ENCODE data around the gene TNFRSF9. TPM values are rescaled to one million over a fixed set of nuclear protein-coding genes. Genes with fewer than 3 reads are reported as not detected.
"Not testable (repeated sequence)": the region's sequence is repeated elsewhere in the genome, so short reads cannot be mapped to it uniquely, and the experiment has no call there.

Gene TNFRSF9
- total RNA-seq, 1 experiment from 2014 or later = not detected

DNA sequence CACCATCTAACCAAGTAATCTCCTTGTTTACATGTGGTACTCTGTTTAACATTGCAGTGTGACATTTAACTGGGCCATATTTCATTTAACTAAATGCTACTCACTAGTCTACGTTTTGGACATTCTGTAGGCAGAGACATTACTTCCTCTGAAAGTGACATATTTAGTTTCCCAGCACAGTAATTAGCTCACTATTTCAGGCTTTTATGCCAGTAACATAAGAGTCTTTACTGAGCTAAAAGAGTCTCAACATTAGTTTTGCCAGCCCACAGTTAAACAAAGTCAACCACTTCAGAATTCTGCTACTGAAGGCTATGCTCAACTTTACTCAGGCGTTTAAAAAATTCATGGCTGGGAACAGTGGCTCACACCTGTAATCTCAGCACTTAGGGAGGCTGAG is 2.6 kb upstream of the TNFRSF9 start:
- Histone ChIP-seq H3K27me3 (ENCODE audit: control insufficient read depth, insufficient read depth, low read length) (peaks cover 36% of the 10 kb centered on the region), H3K4me3 (ENCODE audit: insufficient read depth, low read depth, low read length) (no peak overlapping the region), H3K36me3 (replicated peaks; ENCODE audit: control insufficient read depth, insufficient read depth, low read length) (no peaks in the 10 kb centered on the region)
- no peak for DNase-seq

DNA sequence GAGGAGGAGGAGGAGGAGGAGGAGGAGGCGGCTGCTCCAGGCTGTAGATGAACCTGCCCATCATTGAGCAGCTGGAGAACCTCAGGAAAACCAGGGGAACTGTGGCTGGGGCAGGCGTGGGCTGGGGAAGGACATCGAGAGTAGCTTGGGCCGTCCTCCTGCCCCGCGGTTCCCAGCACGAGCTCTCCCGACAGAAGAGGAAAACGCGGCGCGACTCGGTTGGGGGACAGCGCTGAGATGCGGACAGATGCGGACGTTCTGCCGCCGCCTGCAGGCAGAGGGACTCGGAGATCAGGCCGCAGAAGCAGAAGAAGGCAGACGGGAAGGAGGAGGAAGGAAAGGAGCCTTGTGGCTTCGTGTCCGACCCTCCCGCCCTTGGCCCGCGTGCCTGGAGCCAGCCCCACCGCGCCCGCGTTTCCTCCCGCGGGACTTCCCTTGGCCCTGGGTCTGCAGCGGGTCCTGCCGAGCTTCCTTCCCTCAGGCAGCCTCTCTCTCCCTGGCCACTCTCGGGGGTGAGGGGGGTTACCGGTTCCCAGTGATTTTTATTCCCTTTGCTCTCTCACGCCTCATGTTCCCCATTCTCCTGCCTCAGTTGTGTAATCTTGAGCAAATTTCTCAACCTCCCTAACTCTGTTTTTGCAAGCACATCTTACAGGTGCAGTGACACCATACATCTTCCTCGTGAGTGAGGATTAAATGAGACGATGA is 1.7 kb upstream of the TNFRSF9 start:
- Histone ChIP-seq H3K4me3 (ENCODE audit: insufficient read depth, low read depth, low read length) (peak overlapping the region; percentile 20), H3K27me3 (ENCODE audit: control insufficient read depth, insufficient read depth, low read length) (peaks cover 36% of the 10 kb centered on the region)
- DNase-seq = peak; percentile 86

DNA sequence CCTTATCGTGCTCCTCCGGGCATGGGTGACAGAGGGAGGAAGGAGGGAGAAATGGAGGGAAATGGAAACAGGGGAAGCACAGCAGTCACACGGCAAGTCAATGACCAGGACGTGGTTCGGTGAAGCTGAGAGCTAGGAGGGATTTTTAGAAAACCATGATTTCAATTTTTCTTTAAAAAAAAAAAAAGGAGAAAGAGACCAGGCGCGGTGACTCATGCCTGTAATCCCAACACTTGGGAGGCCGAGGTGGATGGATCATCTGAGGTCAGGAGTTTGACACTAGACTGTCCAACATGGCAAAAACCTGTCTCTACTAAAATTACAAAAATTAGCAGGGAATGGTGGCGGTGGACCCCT is 776 bp upstream of the TNFRSF9 start:
- Histone ChIP-seq H3K36me3 (replicated peaks; ENCODE audit: control insufficient read depth, insufficient read depth, low read length) (no peaks in the 10 kb centered on the region), H3K4me3 (ENCODE audit: insufficient read depth, low read depth, low read length) (no peak overlapping the region), H3K27me3 (ENCODE audit: control insufficient read depth, insufficient read depth, low read length) (peaks cover 36% of the 10 kb centered on the region)
- no peak for DNase-seq

More for the DNA sequence above, 1.7 kb upstream of the TNFRSF9 start:
- no peaks in the 10 kb centered on the region for H3K36me3 ChIP-seq (replicated peaks; ENCODE audit: control insufficient read depth, insufficient read depth, low read length)

DNA sequence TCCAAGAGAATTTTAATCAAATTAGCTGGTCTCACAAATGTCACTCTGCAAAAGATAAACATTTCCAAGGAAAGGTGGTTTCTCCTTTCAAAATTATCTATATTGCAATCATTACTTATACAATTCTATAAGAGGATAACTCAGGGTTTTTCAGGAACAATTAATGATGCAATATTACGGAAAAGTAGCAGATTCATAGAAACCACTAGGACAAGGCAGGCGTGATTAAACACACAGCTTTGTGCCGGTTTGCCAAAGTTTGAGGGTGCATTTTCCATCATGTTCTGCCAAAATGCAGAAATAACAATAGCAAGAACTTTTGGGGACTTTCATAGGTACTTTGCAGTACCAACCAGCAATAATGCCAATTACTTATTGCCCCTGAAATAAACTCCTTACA is 605 bp downstream of the TNFRSF9 start:
- no peak overlapping the region for H3K4me3 ChIP-seq (ENCODE audit: insufficient read depth, low read depth, low read length)
- DNase-seq = no peak
- no peaks in the 10 kb centered on the region for H3K36me3 ChIP-seq (replicated peaks; ENCODE audit: control insufficient read depth, insufficient read depth, low read length)
- H3K27me3 ChIP-seq (ENCODE audit: control insufficient read depth, insufficient read depth, low read length) = peaks cover 36% of the 10 kb centered on the region

DNA sequence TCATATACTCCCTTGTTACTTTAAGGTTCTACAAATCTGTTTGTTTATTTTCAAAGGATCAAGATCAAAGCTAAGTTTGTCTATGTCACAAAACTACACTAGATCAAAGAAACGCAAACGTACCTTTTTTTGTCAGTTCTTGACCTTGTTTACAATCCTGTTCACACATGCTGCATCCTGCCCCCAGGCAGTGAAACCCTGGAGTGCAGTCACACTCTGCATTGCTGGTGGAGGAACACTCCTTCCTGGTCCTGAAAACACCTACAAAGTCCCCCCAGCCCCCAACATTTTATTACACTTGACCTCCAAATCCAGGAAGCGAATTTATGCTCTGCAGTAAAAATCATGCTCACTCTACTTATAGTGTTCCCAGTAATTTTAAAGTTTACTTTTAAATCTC is 2.6 kb downstream of the TNFRSF9 start:
- peaks cover 32% of the 10 kb centered on the region for H3K27me3 ChIP-seq (ENCODE audit: control insufficient read depth, insufficient read depth, low read length)
- H3K36me3 ChIP-seq (replicated peaks; ENCODE audit: control insufficient read depth, insufficient read depth, low read length) = no peaks in the 10 kb centered on the region
- DNase-seq = no peak
- H3K4me3 ChIP-seq (ENCODE audit: insufficient read depth, low read depth, low read length) = no peak overlapping the region

DNA sequence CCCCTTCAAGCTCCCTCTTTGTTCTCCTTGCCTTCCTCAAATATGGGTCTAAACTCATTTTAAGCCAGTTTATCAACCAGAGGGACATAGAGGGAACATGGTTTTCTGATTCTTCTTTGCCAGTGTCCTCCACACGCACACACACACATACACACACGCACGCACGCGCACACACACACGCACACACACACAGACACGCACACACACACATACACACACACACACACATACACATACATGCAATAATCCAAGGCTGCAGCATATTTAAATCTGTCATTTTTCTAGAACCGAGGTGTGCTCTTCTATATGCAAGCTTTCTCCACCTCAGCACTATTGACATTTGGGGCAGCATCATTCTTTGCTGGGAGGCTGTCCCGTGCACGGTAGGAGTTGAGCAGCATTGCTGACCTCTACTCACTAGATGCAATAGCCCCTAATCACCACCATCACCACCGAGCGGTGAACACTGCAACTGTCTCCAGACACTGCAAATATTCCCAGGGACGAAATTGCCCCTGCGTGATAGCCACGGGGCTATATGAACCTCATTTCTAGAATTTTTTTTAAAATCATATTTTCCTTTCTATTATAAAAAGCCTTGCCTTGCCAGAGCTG is 8.0 kb downstream of the TNFRSF9 start:
- no peak for DNase-seq
- H3K27me3 ChIP-seq (ENCODE audit: control insufficient read depth, insufficient read depth, low read length) = no peaks in the 10 kb centered on the region; the same call in 1 of the 2 replicates
- H3K36me3 ChIP-seq (replicated peaks; ENCODE audit: control insufficient read depth, insufficient read depth, low read length) = no peaks in the 10 kb centered on the region
- H3K4me3 ChIP-seq (ENCODE audit: insufficient read depth, low read depth, low read length) = no peak overlapping the region

DNA sequence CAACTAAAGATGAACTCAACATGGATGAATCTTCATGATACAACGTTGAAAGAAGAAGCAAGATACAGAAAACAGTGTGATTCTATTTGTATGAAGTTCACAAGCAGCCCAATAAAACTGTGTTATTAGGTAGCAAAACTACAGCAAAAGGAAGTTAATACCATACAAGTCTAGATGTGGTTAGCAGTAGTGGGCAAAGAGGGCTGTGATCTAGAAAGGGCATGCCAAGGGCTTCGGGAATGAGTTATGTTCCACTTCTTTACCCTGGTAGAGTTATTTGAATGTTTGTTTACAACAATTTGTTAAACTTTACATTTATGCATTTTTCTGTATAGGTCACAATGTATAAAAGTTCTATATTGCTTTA is 9.2 kb downstream of the TNFRSF9 start:
- Histone ChIP-seq H3K27me3 (ENCODE audit: control insufficient read depth, insufficient read depth, low read length) (no peaks in the 10 kb centered on the region; the same call in 1 of the 2 replicates), H3K36me3 (replicated peaks; ENCODE audit: control insufficient read depth, insufficient read depth, low read length) (no peaks in the 10 kb centered on the region), H3K4me3 (ENCODE audit: insufficient read depth, low read depth, low read length) (no peak overlapping the region)
- DNase-seq = no peak

DNA sequence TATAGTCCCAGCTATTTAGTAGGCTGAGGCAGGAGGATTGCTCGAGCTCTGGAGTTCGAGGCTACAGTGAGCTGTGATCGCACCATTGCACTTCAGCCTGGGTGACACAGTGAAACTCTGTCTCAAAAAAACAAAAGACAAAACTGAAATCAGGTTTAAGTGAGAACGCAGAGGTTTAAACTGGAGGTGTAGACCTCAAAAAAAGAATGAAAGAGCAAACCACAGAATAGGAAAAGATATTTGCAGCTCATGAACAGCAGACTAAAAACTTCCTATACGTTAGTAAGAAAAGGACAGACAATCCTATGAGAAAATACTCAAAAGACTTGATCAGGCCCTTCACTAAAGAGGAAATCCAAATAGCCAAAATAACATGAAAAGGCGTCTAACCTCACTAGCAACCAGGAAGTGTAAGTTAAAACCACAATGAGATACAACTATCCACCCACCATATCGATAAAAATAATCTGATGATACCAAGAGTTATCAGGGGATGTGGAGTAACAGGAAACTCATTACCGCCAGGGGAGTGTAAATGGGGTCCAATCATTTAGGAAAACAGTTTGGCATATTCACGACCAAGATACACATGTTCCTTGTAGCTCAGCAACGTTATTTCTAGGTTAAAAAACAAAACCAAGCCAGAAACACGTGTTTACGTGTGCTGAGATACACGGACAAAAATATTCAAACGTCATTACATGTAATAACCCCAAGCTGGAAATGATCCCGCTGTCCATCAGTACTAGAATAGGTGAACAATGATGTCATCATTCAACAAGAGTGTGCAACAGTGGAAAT is 9.8 kb downstream of the TNFRSF9 start:
- no peaks in the 10 kb centered on the region for H3K36me3 ChIP-seq (replicated peaks; ENCODE audit: control insufficient read depth, insufficient read depth, low read length)
- DNase-seq = no peak
- H3K4me3 ChIP-seq (ENCODE audit: insufficient read depth, low read depth, low read length) = no peak overlapping the region
- H3K27me3 ChIP-seq (ENCODE audit: control insufficient read depth, insufficient read depth, low read length) = no peaks in the 10 kb centered on the region; the same call in 1 of the 2 replicates

DNA sequence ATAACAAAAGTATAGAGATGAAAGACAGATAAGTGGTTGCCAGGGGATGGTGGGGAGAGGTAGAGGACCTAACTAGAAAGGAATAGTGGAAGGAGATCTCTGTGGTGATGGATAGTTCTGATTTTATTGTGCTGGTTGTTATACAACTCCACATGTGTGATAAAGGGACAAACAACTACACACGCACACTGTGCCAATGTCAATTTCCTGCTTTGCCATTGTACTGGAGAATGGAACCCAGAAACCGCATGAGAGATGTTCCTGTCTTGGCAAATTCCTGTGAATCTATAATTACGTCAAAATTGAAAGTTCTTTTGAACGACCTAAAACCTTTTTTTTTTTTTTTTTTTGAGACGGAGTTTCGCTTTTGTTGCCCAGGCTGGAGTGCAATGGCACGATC is 11.0 kb downstream of the TNFRSF9 start:
- no peaks in the 10 kb centered on the region; the same call in 1 of the 2 replicates for H3K27me3 ChIP-seq (ENCODE audit: control insufficient read depth, insufficient read depth, low read length)
- H3K36me3 ChIP-seq (replicated peaks; ENCODE audit: control insufficient read depth, insufficient read depth, low read length) = no peaks in the 10 kb centered on the region
- H3K4me3 ChIP-seq (ENCODE audit: insufficient read depth, low read depth, low read length) = no peak overlapping the region
- no peak for DNase-seq

DNA sequence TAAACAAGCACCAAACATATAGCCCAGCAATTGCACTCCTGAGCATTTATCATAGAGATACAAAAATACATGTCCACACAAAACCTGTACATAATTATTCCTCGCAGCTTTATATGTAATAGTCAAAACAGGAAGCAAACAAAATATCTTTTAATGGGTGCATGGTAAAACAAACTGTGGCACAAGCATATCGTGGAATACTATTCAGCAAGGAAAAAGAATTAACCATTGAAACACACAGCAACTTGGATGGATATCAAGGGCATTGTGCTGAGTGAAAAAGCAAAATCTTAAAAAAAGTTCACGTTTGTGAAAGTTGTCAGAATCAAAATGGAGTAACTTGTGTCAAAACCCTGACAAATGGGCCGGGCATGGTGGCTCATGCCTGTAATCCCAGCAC is 12.4 kb downstream of the TNFRSF9 start:
- no peak overlapping the region for H3K4me3 ChIP-seq (ENCODE audit: insufficient read depth, low read depth, low read length)
- H3K27me3 ChIP-seq (ENCODE audit: control insufficient read depth, insufficient read depth, low read length) = no peaks in the 10 kb centered on the region; the same call in 1 of the 2 replicates
- no peaks in the 10 kb centered on the region for H3K36me3 ChIP-seq (replicated peaks; ENCODE audit: control insufficient read depth, insufficient read depth, low read length)
- DNase-seq = no peak

DNA sequence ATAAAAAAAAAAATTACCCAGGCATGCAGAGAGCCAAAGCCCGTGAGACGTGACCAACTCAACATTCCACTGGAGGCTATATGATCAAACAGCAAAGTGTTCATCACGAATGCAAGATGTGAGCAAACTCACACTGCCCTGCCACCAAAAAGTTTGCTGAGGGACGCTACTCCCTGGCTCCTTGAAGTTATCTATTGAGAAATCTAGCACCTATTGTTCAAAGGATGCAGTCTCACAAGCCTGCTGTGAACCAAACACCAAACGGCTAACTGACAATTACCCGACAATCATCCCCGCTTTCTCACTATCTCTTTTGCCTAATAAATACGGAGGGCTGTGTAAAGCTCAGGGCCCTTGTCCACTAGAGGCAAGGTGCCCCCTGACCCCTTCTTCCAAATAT is 13.6 kb downstream of the TNFRSF9 start:
- H3K27me3 ChIP-seq (ENCODE audit: control insufficient read depth, insufficient read depth, low read length); H3K36me3 ChIP-seq (replicated peaks; ENCODE audit: control insufficient read depth, insufficient read depth, low read length); DNase-seq; H3K4me3 ChIP-seq (ENCODE audit: insufficient read depth, low read depth, low read length): not testable (repeated sequence)

DNA sequence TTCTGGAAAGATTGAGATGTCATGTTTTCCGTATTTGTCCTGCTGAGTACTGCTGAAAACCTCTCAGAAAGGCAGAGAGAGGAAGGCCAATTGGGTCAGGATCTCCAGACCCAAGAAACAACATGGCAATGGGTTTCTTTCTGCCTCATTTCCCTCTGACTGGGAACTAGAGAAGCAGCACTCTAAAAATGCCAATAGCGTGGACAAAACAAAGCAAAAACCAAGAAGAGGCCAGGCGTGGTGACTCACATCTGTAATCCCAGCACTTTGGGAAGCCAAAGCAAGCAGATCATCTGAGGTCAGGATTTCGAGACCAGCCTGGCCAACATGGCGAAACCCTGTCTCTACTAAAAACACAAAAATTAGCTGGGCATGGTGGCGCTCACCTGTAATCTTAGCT is 18.3 kb downstream of the TNFRSF9 start:
- no peak for DNase-seq
- no peaks in the 10 kb centered on the region for H3K36me3 ChIP-seq (replicated peaks; ENCODE audit: control insufficient read depth, insufficient read depth, low read length)
- no peaks in the 10 kb centered on the region for H3K27me3 ChIP-seq (ENCODE audit: control insufficient read depth, insufficient read depth, low read length)
- no peak overlapping the region for H3K4me3 ChIP-seq (ENCODE audit: insufficient read depth, low read depth, low read length)

DNA sequence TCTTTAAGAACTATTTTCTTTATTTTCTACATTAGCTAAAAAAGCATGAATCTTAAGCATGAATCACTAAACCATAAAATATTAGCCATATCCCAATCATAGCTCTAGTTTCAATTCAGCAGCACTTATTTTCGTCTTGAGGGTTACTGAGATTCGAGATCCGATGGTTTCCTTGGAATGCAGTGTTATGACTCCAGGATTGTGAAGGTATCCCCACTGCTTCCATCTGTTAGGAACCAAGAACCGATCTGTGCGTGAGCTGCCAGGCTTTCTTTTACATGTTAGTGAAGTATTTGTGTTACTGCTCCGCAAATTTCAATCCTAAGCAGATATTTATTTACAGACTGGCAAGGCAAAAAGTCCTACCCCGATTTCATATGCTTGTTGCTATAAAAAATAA is 18.8 kb downstream of the TNFRSF9 start:
- Histone ChIP-seq H3K36me3 (replicated peaks; ENCODE audit: control insufficient read depth, insufficient read depth, low read length) (no peaks in the 10 kb centered on the region), H3K4me3 (ENCODE audit: insufficient read depth, low read depth, low read length) (no peak overlapping the region), H3K27me3 (ENCODE audit: control insufficient read depth, insufficient read depth, low read length) (no peaks in the 10 kb centered on the region)
- DNase-seq = no peak

DNA sequence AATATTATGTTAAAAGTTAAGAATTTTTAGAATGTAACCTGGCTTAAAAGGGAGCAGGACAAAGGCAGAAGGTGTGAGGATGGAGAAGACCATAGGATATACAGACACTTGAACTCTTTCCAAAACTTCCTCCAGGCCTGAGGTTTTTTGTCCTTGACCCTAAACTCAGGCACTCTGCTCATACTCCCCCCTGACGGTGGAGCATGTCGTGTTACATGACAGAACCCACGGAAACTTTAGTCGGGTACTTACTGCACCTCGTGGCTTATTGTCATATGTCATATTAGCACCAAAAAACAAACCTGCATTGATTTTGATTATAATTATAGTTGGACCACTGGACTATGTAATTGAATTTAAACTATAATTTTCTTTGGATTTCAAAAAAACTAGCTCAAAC is 20.8 kb downstream of the TNFRSF9 start:
- H3K27me3 ChIP-seq (ENCODE audit: control insufficient read depth, insufficient read depth, low read length) = no peaks in the 10 kb centered on the region
- no peak for DNase-seq

DNA sequence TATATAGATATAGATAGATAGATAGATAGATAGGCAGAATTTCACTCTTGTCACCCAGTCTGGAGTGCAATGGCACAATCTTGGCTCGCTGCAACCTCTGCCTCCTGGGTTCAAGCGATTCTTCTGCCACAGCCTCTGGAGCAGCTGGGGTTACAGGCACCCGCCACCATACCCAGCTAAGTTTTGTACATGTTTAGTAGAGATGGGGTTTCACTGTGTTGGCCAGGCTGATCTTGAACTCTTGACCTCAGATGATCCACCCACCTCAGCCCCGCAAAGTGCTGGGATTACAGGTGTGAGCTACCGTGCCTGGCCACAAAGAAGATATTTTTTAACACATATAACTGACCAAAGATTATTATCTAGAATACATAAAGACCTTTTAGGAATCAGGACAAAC is 22.7 kb downstream of the TNFRSF9 start:
- not testable (repeated sequence) for H3K27me3 ChIP-seq (ENCODE audit: control insufficient read depth, insufficient read depth, low read length); H3K36me3 ChIP-seq (replicated peaks; ENCODE audit: control insufficient read depth, insufficient read depth, low read length); DNase-seq; H3K4me3 ChIP-seq (ENCODE audit: insufficient read depth, low read depth, low read length)

More for the DNA sequence above, 20.8 kb downstream of the TNFRSF9 start:
- H3K36me3 ChIP-seq (replicated peaks; ENCODE audit: control insufficient read depth, insufficient read depth, low read length) = no peaks in the 10 kb centered on the region
- no peak overlapping the region for H3K4me3 ChIP-seq (ENCODE audit: insufficient read depth, low read depth, low read length)
